OCI-LY1 (cell line): Measurements from ENCODE around the gene PLEKHM3.

Experiments used
- CTCF ChIP-seq: fragments of 200-600 bp; sonication (generic), shearing (Covaris generic); IDR thresholded peaks from 2 replicates; pipeline ENCODE4 v1.5.1; 2017; ENCODE audit warnings: mild to moderate bottlenecking, antibody characterized with exemption, low read length, moderate library complexity, mixed read lengths
- EZH2 ChIP-seq: fragments of 200-600 bp; sonication (generic), shearing (Covaris generic); IDR thresholded peaks from 2 replicates; pipeline ENCODE4 v1.8.0; 2017; ENCODE audit warnings: borderline replicate concordance, mixed run types, mild to moderate bottlenecking, antibody characterized with exemption, low read length, moderate library complexity, mixed read lengths

GRCh38 chr2:207873794-207874193 lies 151.5 kb downstream of the PLEKHM3 start:
- TF ChIP-seq CTCF, result no peak
- no peak for TF ChIP-seq EZH2
